ENCODE measurements around the gene FAM124A. TPM values are rescaled to one million over a fixed set of nuclear protein-coding genes. Genes with fewer than 3 reads are reported as not detected.

FAM124A gene
- total and polyA plus RNA-seq, 2 donors from 2014 or later, result 3.5 to 7.7 TPM

DNA sequence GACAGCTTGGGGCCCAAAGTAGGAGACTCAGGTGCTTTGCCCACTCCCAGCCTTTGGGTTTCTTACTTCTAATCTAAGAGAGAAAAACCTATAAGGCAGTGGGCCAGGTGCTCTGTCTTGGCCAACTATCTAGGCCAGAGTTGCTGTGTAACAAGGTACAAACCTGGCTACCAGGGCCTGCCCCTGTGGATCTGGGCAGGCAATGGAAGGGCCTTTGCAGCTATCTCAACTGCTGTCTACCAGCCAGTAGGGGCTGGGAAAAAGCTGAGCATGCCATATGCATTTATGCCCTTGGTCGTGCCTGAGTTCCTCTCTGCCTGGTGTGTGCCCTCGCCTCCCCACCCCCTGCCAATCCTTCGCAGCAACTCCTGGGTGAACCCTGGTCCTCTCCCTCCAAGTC is 100.6 kb downstream of the FAM124A start:
- no peaks in the 10 kb centered on the region for H3K27me3 ChIP-seq (ENCODE audit: control insufficient read depth, insufficient read depth, low read length)
- TF ChIP-seq, protein P1, sequence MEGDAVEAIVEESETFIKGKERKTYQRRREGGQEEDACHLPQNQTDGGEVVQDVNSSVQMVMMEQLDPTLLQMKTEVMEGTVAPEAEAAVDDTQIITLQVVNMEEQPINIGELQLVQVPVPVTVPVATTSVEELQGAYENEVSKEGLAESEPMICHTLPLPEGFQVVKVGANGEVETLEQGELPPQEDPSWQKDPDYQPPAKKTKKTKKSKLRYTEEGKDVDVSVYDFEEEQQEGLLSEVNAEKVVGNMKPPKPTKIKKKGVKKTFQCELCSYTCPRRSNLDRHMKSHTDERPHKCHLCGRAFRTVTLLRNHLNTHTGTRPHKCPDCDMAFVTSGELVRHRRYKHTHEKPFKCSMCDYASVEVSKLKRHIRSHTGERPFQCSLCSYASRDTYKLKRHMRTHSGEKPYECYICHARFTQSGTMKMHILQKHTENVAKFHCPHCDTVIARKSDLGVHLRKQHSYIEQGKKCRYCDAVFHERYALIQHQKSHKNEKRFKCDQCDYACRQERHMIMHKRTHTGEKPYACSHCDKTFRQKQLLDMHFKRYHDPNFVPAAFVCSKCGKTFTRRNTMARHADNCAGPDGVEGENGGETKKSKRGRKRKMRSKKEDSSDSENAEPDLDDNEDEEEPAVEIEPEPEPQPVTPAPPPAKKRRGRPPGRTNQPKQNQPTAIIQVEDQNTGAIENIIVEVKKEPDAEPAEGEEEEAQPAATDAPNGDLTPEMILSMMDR (IDR thresholded peaks at IDR 0.05; ENCODE audit: borderline replicate concordance, extremely low read depth, insufficient read depth), result no peak
- no peaks in the 10 kb centered on the region for H3K9me3 ChIP-seq (ENCODE audit: control insufficient read depth in 2 of 3, insufficient read depth in 1 of 3, low read length in 3 of 3)
- intact Hi-C loops (cut with DNase I), result no loop called here
- no peak for FAIRE-seq
- no peaks in the 10 kb centered on the region for H3K4me1 ChIP-seq (ENCODE audit: control insufficient read depth in 2 of 3, insufficient read depth in 2 of 3, low read depth in 1 of 3, low read length in 3 of 3)
- no peak overlapping the region for H3K9ac ChIP-seq (ENCODE audit: low read length in 3 of 3)
- H3K27ac ChIP-seq (ENCODE audit: low read depth in 2 of 2, low read length in 2 of 2), result no peak overlapping the region
- peak in 1 of 5 donors; percentile 2 for DNase-seq
- no peak overlapping the region for H3K4me3 ChIP-seq (ENCODE audit: low read length in 3 of 3)
- H3K36me3 ChIP-seq (ENCODE audit: control insufficient read depth in 2 of 3, insufficient read depth in 3 of 3, low read length in 3 of 3), result no peaks in the 10 kb centered on the region

DNA sequence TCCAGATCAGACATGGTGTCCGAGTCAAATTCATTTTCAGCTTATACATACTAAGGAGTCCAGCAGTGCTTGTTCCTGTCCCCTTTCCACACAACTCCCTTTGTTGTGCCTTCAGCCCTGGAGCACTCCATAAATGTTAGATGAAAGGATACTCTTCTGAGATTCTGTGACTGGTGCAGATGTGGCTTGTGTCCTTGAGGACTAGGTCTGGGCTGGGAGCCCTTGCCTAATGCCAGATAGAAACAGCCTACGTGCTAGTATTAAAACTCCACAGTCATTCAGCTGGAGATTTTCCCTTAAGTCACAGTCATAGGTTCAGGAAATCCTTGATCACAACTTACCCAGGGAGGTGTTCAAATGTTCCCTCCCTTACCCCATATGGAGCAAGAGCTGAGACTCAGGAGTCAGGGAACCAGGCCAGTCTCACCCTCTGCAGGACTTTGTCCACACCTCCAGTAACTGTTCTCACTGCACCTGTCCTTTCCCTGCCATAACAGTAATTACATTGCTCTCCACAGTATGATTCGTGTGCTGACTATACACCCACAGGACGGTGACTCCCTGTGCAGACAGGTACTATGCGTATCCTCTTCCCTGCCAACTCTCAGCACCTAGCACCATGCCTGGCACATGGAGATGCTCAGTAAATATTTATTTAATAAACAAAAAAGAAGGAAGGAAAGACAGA is 101.8 kb downstream of the FAM124A start:
- no peak overlapping the region for H3K27ac ChIP-seq (ENCODE audit: low read depth in 2 of 2, low read length in 2 of 2)
- H3K4me3 ChIP-seq (ENCODE audit: low read length in 3 of 3), result no peak overlapping the region
- FAIRE-seq, result no peak
- no peak overlapping the region for H3K9ac ChIP-seq (ENCODE audit: low read length in 3 of 3)
- H3K27me3 ChIP-seq (ENCODE audit: control insufficient read depth, insufficient read depth, low read length), result no peaks in the 10 kb centered on the region
- H3K4me1 ChIP-seq (ENCODE audit: control insufficient read depth in 2 of 3, insufficient read depth in 2 of 3, low read depth in 1 of 3, low read length in 3 of 3), result no peaks in the 10 kb centered on the region
- TF ChIP-seq, protein P1 (IDR thresholded peaks at IDR 0.05; ENCODE audit: borderline replicate concordance, extremely low read depth, insufficient read depth), result no peak
- intact Hi-C loops (cut with DNase I), result no loop called here
- no peak for DNase-seq
- no peaks in the 10 kb centered on the region for H3K36me3 ChIP-seq (ENCODE audit: control insufficient read depth in 2 of 3, insufficient read depth in 3 of 3, low read length in 3 of 3)
- no peaks in the 10 kb centered on the region for H3K9me3 ChIP-seq (ENCODE audit: control insufficient read depth in 2 of 3, insufficient read depth in 1 of 3, low read length in 3 of 3)

DNA sequence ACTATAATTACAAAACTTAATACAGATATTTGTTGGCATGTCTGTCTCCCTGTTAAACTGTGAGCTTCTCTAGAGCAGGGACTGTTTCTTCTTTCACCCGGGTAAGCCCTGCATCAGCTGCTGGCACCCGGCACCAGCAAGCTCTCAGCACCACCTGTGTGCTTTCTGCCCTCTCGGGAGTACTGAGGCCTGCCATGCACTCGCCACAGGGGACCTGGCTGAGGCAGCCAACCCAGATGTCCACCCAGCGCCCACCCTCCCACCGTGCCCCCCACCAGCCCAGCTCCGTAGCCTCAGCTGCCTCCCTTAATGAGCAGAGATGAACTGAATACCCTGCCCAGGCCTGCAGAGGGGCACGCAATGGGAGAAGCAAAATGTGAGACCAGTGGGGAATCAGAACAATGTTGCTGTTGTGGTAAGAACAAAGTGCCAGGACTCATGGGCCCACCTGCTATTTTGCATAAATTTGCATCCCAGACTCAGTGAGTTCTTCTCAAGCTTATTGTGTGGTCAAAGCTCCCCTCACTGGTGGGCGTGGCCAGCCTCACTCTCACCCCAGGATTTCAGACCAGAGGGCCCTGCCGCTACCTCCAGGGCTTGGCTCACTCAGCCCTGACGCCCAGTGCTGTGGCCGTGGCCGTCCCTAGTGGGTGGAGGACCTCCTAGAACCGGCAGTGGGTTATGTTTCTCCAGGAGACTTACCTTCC is 102.7 kb downstream of the FAM124A start:
- DNase-seq, result no peak

More for the DNA sequence above, 102.7 kb downstream of the FAM124A start:
- Histone ChIP-seq H3K9ac (ENCODE audit: low read length in 3 of 3) (no peak overlapping the region), H3K4me1 (ENCODE audit: control insufficient read depth in 2 of 3, insufficient read depth in 2 of 3, low read depth in 1 of 3, low read length in 3 of 3) (no peaks in the 10 kb centered on the region), H3K27me3 (ENCODE audit: control insufficient read depth, insufficient read depth, low read length) (no peaks in the 10 kb centered on the region), H3K36me3 (ENCODE audit: control insufficient read depth in 2 of 3, insufficient read depth in 3 of 3, low read length in 3 of 3) (no peaks in the 10 kb centered on the region), H3K4me3 (ENCODE audit: low read length in 3 of 3) (no peak overlapping the region), H3K27ac (ENCODE audit: low read depth in 2 of 2, low read length in 2 of 2) (no peak overlapping the region), H3K9me3 (ENCODE audit: control insufficient read depth in 2 of 3, insufficient read depth in 1 of 3, low read length in 3 of 3) (no peaks in the 10 kb centered on the region)
- FAIRE-seq, result no peak
- TF ChIP-seq, protein P1 (IDR thresholded peaks at IDR 0.05; ENCODE audit: borderline replicate concordance, extremely low read depth, insufficient read depth), result no peak
- intact Hi-C loops (cut with DNase I), result no loop called here

Measured in kidney (tissue), 14 donors.